Right renal cortex interstitium (tissue), 3 donors: ENCODE data around the gene G6PC2. TPM values are rescaled to one million over a fixed set of nuclear protein-coding genes. Genes with fewer than 3 reads are reported as not detected.
"Not testable (repeated sequence)": the region's sequence is repeated elsewhere in the genome, so short reads cannot be mapped to it uniquely, and the experiment has no call there.

Experiments
- DNase-seq, 3 donors: peaks; one replicate each; pipeline ENCODE4 v3.0.0-alpha.2; 2013; ENCODE audit warnings: low read depth in 3 of 3, low spot score in 2 of 3
- polyA plus RNA-seq, 3 donors: library from polyadenylated mRNA; unstranded; fragments of 120-200 nt; gene quantifications; one replicate each; pipeline ENCODE4 v1.2.1, GENCODE V29; 2013; ENCODE audit not compliant: insufficient read length in 3 of 3

Gene G6PC2, protein sequence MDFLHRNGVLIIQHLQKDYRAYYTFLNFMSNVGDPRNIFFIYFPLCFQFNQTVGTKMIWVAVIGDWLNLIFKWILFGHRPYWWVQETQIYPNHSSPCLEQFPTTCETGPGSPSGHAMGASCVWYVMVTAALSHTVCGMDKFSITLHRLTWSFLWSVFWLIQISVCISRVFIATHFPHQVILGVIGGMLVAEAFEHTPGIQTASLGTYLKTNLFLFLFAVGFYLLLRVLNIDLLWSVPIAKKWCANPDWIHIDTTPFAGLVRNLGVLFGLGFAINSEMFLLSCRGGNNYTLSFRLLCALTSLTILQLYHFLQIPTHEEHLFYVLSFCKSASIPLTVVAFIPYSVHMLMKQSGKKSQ
- polyA plus RNA-seq, result under 1 TPM in 2 of 3 donors, not detected in 1; 0.08 to 0.10 TPM

DNA sequence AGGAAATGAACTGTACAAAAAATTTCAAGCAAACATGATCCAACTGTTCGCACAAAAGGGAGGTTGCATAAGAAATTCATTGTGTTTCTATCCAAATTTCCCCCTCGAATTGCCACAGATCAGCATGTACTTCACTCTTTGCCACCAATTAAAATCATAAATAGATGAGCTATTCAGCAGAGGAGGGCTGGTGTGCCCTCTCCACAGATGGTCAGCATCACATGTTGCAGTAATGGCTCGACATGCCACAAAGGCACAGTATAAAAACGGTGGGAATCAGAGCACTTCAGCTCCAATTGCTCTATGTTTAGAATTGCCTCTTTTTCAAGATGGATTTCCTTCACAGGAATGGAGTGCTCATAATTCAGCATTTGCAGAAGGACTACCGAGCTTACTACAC, at the start of gene G6PC2:
Gene G6PC2, plus strand, starts transcription at position 289 of the 400 bp plus-strand sequence. Its CDS starts 41 bp downstream, at position 330.
- DNase-seq, result no peak

DNA sequence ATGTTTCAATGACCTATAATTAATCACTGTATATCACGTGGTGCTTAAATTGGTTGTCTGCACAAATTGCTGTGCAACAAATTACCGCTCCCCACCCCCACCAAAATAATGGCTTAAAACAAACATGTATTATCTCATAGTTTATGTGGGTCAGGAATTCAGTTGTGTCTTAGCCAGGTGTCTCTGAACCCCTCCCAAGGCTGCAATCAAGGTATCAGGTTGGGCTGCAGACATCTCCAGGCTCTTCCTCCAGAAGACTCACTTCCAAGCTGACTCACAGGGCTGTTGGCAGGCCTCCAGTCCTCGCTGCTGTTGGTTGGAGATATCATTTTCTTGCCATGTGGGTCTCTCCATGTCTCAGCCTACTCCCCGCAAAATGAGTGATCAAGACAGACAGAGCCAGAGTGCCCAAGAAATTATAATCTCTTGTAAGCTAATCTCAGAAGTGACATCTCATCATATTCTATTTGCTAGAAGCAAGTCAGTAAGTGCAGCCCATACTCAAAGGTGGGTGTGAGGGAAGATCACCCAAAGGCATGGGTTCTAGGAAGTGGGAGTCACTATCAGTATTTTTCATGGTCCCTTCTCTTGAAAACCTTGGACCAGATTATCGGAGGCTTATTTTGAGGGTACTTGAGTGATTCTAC, 49.3 kb upstream of the G6PC2 start:
- DNase-seq, result no peak

DNA sequence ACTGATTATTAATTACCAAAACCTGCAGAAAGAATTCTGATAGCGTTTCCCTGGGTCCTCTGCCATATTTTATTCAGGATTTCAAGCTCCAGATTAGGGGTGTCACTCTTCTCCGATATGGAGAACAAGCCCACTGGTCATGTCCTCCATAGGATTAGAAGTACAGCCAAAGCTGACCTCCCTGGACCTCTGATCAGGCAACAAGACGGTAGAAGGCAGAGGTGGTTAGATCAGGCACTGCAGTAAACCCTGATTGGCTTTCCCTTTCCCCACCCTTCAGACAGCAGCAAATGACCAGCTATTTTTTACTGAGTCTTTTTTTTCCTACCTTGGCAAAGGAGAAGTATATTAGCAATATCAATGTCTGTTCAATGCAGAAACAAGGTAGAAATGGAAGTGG, 48.6 kb upstream of the G6PC2 start:
- DNase-seq, result no peak

DNA sequence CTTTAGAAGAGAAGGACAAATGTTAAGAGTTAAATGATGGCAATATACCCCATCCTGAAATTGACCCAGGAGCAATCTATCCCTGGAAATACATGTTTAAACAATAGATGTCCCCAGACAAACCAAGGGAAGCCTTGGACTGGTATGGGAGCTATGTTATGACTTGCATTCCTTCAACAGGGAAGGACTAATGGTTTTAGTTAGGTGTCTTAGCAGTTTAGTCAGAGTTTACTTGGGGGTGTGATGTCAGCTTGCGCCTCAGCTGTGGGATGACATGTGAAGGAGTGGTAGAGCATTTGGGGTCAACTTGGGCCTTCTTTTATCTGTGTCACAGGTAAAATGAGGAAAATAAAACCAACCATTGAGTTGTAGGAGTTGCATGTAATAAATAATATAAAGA, 47.6 kb upstream of the G6PC2 start:
- no peak for DNase-seq

DNA sequence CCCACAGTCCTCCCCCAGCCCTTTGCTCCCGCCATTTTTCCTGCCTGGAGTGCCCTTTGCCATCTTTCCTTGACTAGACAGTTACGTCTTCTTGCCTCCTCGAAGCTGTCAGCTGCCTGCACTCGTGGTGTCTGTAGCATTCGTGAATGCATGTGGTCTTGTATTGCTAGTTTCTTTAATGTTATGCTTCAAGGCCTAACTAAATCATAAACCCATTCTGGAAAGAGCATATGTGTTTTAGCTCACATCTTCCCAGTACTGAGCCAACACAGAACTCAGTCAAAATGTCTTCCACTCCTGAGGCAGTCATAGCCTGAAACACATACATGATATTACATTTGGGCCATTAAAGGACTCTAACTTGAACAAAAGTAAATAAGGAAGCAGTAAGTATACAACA, 46.4 kb upstream of the G6PC2 start:
- DNase-seq, result no peak

DNA sequence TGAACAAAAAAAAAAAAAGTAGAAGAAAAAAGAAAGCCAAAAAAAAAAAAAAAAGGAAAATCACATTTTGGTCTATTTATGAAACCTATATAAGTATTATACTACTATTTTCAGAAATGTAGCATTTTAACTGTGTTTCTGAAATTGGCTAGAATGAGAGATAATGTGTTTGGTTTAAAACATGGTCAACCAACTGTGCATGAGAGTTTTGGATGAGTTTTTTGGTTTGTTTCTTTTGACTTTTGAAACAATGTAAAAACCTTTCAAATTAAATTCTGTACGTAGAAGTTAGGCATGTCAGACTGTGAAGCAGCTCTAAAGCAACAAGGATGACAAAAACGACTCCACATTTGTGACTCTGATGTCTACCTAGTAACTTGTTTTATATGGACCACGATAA, 45.5 kb upstream of the G6PC2 start:
- no peak for DNase-seq

DNA sequence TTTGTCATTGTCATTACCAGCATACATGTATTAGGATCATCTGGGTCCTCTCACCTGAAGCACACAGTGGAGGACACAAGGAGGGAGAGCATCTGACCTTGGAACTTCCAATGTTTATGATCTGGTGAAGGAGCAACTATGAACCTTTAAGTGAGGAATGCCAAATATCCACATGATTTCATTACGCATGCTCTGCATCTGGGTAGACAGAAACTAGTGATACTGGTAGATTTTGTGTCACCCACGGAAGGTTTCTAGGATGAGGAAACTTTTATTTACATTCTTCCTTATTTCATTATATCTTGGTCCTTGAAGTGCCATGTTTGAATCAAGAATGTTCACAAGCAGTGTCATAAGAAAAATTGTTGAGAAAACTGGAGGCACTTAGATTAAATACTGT, 42.9 kb upstream of the G6PC2 start:
- no peak for DNase-seq

DNA sequence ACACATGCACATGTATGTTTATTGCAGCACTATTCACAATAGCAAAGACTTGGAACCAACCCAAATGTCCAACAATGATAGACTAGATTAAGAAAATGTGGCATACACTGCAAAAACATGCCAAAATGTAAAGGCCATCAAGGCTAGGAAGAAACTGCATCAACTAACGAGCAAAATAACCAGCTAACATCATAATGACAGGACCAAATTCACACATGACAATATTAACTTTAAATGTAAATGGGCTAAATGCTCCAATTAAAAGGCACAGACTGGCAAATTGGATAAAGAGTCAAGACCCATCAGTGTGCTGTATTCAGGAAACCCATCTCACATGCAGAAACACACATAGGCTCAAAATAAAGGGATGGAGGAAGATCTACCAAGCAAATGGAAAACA, 33.9 kb upstream of the G6PC2 start:
- DNase-seq, result not testable (repeated sequence)

DNA sequence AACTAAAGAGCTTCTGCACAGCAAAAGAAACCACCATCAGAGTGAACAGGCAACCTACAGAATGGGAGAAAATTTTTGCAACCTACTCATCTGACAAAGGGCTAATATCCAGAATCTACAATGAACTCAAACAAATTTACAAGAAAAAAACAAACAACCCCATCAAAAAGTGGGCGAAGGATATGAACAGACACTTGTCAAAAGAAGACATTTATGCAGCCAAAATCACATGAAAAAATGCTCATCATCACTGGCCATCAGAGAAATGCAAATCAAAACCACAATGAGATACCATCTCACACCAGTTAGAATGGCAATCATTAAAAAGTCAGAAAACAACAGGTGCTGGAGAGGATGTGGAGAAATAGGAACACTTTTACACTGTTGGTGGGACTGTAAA, 30.7 kb upstream of the G6PC2 start:
- DNase-seq, result not testable (repeated sequence)

DNA sequence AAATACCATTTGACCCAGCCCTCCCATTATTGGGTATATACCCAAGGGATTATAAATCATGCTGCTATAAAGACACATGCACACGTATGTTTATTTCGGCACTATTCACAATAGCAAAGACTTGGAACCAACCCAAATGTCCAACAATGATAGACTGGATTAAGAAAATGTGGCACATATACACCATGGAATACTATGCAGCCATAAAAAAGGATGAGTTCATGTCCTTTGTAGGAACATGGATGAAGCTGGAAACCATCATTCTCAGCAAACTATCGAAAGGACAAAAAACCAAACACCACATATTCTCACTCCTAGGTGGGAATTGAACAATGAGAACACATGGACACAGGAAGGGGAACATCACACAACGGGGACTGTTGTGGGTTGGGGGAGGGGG, 30.3 kb upstream of the G6PC2 start:
- DNase-seq, result not testable (repeated sequence)

DNA sequence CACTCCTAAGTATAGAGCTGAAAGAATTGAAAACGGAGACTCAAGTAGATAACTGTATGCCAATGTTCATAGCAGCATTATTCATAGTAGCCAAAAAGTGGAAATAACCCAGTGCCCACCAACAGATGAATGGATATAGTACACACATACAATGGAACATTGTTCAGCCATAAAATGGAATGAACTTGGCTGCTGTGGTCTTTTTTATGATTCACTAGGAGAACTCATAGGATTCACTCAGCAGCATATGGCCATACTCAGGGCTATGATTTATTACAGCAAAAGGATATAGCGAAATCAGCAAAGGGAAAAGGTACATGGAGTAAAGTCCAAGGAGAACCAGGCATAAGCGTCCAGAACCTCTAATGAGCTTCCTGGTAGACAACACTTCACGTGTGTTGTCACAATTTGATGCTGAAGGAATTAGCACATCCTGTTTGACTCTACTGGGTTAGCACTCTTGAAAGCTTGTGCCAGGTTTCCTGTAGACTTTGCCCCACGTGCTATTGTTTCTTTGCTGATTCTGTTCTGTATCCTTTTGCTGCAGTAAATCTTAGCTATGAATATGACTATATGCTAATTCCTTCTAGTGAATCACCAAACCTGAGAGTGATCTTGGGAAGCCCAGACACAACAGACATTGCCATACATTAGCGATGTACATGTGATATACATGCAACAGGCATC, 26.6 kb upstream of the G6PC2 start:
- DNase-seq, result no peak

DNA sequence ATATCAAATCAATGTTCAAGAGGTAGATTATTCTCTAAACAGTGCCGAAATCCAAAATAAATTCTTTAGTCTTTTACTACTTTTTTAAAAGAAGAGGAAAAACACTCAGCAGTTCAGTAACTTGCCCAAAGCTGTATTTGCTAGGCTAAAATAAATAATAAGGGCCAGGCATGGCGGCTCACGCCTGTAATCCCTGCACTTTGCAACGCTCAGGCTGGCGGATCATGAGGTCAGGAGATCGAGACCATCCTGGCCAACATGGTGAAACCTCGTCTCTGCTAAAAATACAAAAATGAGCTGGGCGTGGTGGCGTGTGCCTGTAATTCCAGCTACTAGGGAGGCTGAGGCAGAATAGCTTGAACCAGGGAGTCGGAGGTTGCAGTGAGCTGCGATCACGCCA, 18.9 kb upstream of the G6PC2 start:
- DNase-seq, result not testable (repeated sequence)

DNA sequence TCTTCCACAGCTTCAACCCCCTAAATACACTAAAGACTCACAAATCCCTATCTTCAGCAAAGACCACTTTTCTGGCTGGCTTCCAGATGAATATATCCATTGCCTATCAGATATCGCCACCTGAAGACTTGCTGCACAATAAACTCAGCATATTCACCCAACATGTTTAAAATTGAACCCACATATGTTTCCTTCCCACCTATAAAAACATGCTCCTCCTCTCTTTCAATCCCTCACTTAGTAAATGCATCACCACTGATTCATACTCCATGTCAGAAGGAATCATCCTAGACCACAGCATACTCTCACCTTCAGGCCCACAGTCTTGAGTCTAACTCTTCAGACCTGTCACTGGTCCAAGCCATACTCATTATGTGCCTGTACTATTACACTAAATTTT, 16.1 kb upstream of the G6PC2 start:
- no peak for DNase-seq

DNA sequence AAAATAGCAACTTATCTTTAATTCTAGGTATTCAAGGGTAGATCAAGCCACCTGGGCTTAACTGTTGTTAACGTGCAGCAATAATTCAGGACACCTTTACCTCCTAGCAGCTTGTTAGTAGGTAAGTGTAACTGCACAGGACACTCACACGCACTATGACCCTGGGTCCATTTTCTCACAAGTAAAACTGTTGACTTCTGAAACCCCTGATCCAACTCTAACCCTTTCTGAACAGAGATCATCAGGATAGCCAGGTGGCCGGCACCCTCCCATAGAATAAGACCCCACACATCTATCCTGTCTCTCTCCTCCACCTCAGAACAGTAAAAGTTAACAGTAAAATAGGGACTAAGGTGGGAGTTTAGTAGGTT, 11.5 kb upstream of the G6PC2 start:
- DNase-seq, result no peak

DNA sequence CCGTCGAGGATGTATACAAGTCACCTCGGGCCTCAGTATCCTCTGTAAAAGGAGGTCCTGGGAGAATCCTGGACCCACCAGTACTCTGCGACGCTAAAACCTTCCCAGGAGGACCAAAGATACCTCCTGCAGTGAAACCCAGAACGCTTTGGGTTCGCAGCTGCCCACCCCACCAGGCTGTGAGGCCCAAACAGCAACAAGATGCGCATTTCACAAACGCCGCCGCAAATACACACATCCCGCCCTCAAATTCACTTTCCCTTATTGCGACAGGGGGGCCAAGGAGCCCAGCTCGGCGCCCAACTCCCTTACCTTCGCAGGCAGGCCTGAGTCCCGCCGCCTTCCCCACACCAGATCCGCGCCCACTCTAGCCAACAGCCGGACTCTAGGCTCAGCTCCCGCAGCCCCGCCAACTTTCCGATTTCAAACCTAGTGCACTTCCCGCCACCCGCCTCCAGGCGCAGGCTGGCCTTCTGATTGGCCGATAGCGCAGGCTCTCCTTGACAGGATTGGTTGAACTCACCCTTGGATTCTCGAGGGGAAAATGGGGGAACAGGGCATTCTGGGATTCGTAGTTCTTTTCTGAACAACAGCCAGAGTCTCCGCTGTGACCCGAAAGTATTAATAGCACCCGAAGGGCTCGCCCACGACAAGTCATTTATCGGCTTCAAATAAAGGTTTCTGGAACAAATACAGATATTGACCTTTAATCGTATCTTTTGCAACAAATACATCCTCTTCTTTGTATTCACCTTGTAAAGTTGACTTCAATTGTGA, 10.9 kb upstream of the G6PC2 start, which contains the start of gene SPC25:
Gene SPC25, minus strand, starts transcription at position 425 of the 777 bp plus-strand sequence. CDS start 911 bp downstream, outside the sequence.
- peak; percentile 82 to 87 (median 83) for DNase-seq

DNA sequence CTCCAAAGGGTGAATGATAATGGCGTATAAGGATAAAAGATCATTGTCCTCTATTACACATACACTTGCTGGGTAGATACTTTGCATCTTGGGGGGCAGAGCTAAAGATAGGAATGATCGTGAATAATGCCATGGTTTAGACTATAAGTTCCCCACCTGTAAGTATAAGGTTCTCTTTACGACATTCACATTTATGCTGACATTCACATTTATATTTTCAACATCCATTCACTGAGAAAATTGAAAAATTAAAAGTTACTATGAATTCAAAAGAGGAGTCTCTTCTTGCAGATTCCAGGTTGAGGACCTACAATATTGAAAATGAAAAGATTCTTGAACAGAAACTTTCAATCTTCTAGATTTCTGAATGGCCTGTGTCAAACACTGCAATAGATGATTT, 8.8 kb upstream of the G6PC2 start:
- no peak for DNase-seq

DNA sequence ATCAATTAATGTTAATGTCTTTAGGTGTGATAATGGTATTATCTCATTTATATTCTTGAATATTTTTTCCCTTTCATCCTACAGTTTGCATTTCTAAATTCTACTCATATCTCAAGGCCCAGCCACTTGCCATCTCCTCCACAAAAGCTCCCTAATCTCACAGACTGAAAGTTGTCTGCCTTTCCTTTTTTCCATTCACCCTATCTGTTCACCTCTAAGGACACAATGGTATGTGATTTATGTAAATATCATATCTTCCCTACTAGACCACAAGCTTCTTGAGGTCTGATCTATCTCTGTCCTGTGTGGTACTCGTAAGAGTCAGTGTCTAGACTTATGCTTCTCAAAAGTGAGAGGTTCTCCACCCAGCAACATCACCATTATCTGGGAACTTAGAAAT, 7.0 kb upstream of the G6PC2 start:
- DNase-seq, result no peak

DNA sequence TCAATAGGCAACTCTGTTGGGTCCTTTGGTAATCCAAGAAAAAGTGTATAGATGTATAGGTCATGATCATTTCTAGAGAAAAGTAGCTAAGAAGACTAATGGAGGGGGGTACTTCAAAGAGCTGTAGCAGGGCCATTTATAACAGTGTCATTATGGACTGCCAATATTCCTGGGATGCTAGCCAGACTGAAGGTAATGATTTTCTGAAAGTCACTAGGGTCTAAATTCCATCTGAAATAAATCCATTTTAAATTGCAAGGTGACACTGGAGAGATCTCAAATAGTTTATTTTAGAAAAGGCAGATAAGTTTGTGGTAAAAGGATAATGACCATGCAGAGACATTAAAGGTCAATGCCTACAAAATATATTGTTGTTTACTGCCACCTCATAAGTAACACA, 6.4 kb upstream of the G6PC2 start:
- DNase-seq, result no peak

DNA sequence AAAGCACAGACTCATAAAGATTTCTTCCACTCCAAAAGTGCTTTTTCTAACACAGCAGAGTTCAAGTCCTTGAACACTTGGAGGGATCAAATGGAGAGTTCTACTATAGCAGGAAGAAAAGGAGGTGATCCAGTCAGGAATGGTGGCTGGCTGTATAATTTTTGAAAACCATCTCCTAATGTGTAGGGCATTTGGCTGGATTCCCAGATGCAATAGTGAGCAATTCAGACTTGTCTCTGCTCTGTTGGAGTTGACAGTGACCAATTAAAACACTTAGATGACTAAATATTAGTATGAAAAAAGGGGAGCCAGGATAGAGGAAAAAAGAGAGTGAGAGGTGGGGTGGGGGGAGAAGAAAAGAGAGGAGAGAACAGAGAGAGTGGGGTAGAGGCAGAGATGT, 5.3 kb upstream of the G6PC2 start:
- DNase-seq, result no peak

DNA sequence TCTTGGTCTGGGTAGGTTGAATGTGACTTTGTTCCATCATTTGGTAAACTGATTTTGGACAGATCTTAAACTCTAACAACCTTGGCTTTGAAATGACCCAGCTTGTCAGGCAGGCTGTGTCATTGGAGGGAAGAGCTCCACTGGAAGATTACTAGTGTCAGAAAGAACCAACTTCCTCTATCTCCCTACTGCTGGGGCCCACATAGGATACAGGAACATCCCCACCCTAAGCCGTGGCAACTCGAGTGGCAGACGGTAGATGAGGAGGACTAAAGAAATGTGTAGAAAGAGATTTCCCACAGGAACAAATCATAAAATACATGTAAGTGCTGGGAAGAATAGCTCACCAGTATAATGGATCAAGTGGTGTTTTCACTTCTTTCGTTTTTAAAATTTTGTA, 4.3 kb upstream of the G6PC2 start:
- no peak for DNase-seq

DNA sequence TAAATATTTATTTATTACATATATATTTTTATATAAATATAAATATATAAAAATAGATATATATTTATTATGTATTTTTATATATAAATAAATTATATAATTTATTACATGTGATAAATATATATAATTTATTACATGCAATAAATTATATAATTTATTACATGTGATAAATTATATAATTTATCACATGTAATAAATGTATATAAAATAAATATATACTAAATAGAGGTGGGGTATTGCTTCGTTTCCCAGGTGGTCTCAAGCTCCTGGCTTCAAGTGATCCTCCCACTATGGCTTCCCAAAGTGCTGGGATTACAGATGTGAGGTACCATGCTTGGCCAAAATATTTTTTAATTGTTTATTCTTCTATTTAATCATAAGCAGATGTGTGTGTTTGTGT, 3.6 kb upstream of the G6PC2 start:
- no peak for DNase-seq
